OCI-LY7 (cell line): ENCODE results near the gene ANKUB1.

ENCODE experiments used
- EZH2phosphoT487 ChIP-seq: fragments of 200-600 bp; sonication (generic); IDR thresholded peaks from 2 replicates; pipeline ENCODE4 v1.6.1; 2018; ENCODE audit warnings: low read depth, borderline replicate concordance, mild to moderate bottlenecking, mixed run types, antibody characterized with exemption, low read length, moderate library complexity, mixed read lengths
- TF ChIP-seq, protein P1 (sequence below): fragments of 200-600 bp; sonication (generic); conservative IDR thresholded peaks from 2 replicates; pipeline ENCODE4 v1.5.1; 2014; ENCODE audit warnings: mild to moderate bottlenecking, antibody characterized with exemption, low read length, moderate library complexity, mixed read lengths

- TF ChIP-seq, protein P1, sequence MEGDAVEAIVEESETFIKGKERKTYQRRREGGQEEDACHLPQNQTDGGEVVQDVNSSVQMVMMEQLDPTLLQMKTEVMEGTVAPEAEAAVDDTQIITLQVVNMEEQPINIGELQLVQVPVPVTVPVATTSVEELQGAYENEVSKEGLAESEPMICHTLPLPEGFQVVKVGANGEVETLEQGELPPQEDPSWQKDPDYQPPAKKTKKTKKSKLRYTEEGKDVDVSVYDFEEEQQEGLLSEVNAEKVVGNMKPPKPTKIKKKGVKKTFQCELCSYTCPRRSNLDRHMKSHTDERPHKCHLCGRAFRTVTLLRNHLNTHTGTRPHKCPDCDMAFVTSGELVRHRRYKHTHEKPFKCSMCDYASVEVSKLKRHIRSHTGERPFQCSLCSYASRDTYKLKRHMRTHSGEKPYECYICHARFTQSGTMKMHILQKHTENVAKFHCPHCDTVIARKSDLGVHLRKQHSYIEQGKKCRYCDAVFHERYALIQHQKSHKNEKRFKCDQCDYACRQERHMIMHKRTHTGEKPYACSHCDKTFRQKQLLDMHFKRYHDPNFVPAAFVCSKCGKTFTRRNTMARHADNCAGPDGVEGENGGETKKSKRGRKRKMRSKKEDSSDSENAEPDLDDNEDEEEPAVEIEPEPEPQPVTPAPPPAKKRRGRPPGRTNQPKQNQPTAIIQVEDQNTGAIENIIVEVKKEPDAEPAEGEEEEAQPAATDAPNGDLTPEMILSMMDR: no peak
- TF ChIP-seq EZH2phosphoT487: no peak
Observed at GRCh38 chr3:149790268-149790667, 2.1 kb downstream of the ANKUB1 start.
